ENCODE measurements around the gene MMP24OS.
"Not testable (repeated sequence)": the region's sequence is repeated elsewhere in the genome, so short reads cannot be mapped to it uniquely, and the experiment has no call there.

MMP24OS gene

GRCh38 chr20:35275741-35276251, 2.1 kb downstream of the MMP24OS start:
- no peak for DNase-seq (ENCODE audit: low read depth)

- DNase-seq (ENCODE audit: low read depth), result no peak
These were observed 3.5 kb downstream of the MMP24OS start for GRCh38 chr20:35274172-35275092.

GRCh38 chr20:35273449-35274171, 4.3 kb downstream of the MMP24OS start:
- peak; percentile 62 for DNase-seq (ENCODE audit: low read depth)

GRCh38 chr20:35271904-35272303, 6.0 kb downstream of the MMP24OS start:
- DNase-seq (ENCODE audit: low read depth), result peak; percentile 62

GRCh38 chr20:35271073-35271882, 6.6 kb downstream of the MMP24OS start:
- DNase-seq (ENCODE audit: low read depth), result no peak

- no peak for DNase-seq (ENCODE audit: low read depth)
These were observed 7.7 kb downstream of the MMP24OS start for GRCh38 chr20:35270021-35270902.

GRCh38 chr20:35269055-35269781, 8.7 kb downstream of the MMP24OS start:
- DNase-seq (ENCODE audit: low read depth), result peak; percentile 31

GRCh38 chr20:35267092-35267491, 10.8 kb downstream of the MMP24OS start:
- no peak for DNase-seq (ENCODE audit: low read depth)

- DNase-seq (ENCODE audit: low read depth), result no peak
These were observed 13.2 kb downstream of the MMP24OS start for GRCh38 chr20:35264755-35265154.

- no peak for DNase-seq (ENCODE audit: low read depth)
These were observed 14.2 kb downstream of the MMP24OS start for GRCh38 chr20:35263532-35264341.

GRCh38 chr20:35262731-35263531, 15.0 kb downstream of the MMP24OS start:
- not testable (repeated sequence) for DNase-seq (ENCODE audit: low read depth)

- DNase-seq (ENCODE audit: low read depth), result not testable (repeated sequence)
These were observed 15.6 kb downstream of the MMP24OS start for GRCh38 chr20:35262321-35262720.

- no peak for DNase-seq (ENCODE audit: low read depth)
These were observed 17.5 kb downstream of the MMP24OS start for GRCh38 chr20:35260426-35260825.

GRCh38 chr20:35257175-35257909, 20.6 kb downstream of the MMP24OS start:
- no peak for DNase-seq (ENCODE audit: low read depth)

- no peak for DNase-seq (ENCODE audit: low read depth)
These were observed 23.4 kb downstream of the MMP24OS start for GRCh38 chr20:35254448-35254999.

GRCh38 chr20:35253010-35253409, 24.9 kb downstream of the MMP24OS start:
- no peak for DNase-seq (ENCODE audit: low read depth)

GRCh38 chr20:35252598-35252997, 25.3 kb downstream of the MMP24OS start:
- DNase-seq (ENCODE audit: low read depth), result not testable (repeated sequence)

Measured in fibroblast of gingiva (primary cell).